ENCODE results near the gene FCRL2.
"Not testable (repeated sequence)": the region's sequence is repeated elsewhere in the genome, so short reads cannot be mapped to it uniquely, and the experiment has no call there.

The FCRL2 gene

GRCh38 chr1:157748262-157748817, 28.6 kb downstream of the FCRL2 start:
- no peak for DNase-seq

- no peak for DNase-seq
Observed at GRCh38 chr1:157739229-157739901, 37.6 kb downstream of the FCRL2 start.

GRCh38 chr1:157735991-157736390, 40.9 kb downstream of the FCRL2 start:
- DNase-seq = not testable (repeated sequence)

- no peak for DNase-seq
Observed at GRCh38 chr1:157734321-157734720, 42.6 kb downstream of the FCRL2 start.

GRCh38 chr1:157732755-157733154, 44.2 kb downstream of the FCRL2 start:
- DNase-seq = no peak

GRCh38 chr1:157725221-157725577, 51.7 kb downstream of the FCRL2 start:
- DNase-seq = no peak

- DNase-seq = no peak
Observed at GRCh38 chr1:157724537-157725220, 52.3 kb downstream of the FCRL2 start.

- no peak for DNase-seq
Observed at GRCh38 chr1:157723157-157723556, 53.8 kb downstream of the FCRL2 start.

- no peak for DNase-seq
Observed at GRCh38 chr1:157721985-157722384, 54.9 kb downstream of the FCRL2 start.

GRCh38 chr1:157715736-157716135, 61.2 kb downstream of the FCRL2 start:
- DNase-seq = no peak

GRCh38 chr1:157711802-157712201, 65.1 kb downstream of the FCRL2 start:
- DNase-seq = no peak

- no peak for DNase-seq
Observed at GRCh38 chr1:157704878-157705277, 72.1 kb downstream of the FCRL2 start.

- DNase-seq = no peak
Observed at GRCh38 chr1:157703981-157704380, 73.0 kb downstream of the FCRL2 start.

- no peak for DNase-seq
Observed at GRCh38 chr1:157702308-157702825, 74.6 kb downstream of the FCRL2 start.

GRCh38 chr1:157700732-157701131, 76.2 kb downstream of the FCRL2 start, which contains the start of gene FCRL3:
Gene FCRL3, minus strand, starts transcription at chr1:157700769. Its CDS starts 280 bp downstream, at chr1:157700489.
- DNase-seq = no peak

- no peak for DNase-seq
Observed at GRCh38 chr1:157700305-157700704, 76.6 kb downstream of the FCRL2 start.

- no peak for DNase-seq
Observed at GRCh38 chr1:157697781-157698569, 79.0 kb downstream of the FCRL2 start.

GRCh38 chr1:157696966-157697628, 79.8 kb downstream of the FCRL2 start:
- DNase-seq = no peak
